Retina (tissue), 1 donor: ENCODE results near the gene MAGEB17.
"Not testable (repeated sequence)": the region's sequence is repeated elsewhere in the genome, so short reads cannot be mapped to it uniquely, and the experiment has no call there.

Source experiments
- DNase-seq: peaks from one replicate; pipeline ENCODE4 v3.0.0-alpha.2; 2016

The MAGEB17 gene

DNA sequence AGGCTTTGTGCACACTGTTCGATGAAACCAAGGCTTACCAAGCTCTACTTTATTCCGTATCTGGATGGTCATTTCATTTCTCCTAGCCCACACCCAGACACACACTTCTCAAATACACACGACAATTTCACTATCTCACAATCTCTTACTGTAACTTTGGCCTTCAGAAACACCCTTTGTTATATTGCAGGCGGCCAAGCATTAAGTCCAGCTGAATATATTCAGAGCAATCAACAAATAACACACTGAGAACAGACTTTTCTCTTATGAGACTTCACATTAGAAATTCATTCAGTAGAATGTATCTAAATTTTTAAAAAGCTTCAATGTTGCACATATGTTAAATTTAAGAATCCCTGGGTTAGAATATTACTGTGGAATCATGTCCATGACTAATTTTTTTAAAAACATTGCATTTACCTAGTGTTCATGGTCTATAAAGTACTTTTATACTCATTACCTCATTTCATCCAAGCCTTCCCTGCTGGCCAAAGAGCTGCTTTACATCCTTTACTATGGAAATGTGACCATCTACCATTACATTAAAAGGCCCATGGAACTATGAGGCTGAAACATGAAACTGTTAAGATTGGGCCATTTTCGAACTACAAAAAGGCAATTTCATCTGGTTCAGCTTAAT, 10.5 kb upstream of the MAGEB17 start:
- no peak for DNase-seq

DNA sequence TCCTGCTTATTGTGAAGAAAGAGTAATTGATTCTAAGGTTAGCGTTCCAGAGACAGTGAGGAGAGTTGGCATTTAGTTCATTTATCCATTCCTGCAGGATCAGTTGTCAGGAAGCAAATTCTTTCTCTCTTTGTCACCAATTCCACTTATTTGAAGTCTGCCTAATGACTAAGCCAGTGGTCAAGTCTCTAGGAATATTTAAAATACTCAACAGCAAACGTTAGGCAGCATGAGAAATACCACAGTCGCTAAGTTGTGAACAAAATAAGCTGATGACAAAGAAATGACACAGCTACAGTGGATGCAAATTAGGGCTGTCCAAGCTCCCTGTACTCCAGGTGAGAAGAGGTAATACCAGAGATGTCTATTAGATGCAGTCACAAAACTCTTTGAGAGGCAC, 6.6 kb upstream of the MAGEB17 start:
- DNase-seq = no peak

DNA sequence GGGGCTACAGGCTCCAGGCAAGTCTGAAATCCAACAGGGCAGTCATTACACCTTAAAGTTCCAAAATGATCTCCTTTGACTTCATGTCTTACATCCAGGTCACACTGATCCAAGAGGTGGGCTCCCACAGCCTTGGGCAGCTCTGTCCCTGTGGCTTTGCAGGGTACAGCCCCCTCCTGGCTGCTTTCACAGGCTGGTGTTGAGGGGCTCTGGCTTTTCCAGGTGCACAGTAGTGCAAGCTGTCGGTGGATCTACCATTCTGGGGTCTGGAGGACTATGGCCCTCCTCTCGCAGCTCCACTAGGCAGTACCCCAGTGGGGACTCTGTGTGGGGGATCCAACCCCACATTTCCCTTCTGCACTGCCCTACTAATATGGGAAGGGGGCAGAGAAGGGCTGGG, 6.1 kb upstream of the MAGEB17 start:
- DNase-seq = not testable (repeated sequence)

DNA sequence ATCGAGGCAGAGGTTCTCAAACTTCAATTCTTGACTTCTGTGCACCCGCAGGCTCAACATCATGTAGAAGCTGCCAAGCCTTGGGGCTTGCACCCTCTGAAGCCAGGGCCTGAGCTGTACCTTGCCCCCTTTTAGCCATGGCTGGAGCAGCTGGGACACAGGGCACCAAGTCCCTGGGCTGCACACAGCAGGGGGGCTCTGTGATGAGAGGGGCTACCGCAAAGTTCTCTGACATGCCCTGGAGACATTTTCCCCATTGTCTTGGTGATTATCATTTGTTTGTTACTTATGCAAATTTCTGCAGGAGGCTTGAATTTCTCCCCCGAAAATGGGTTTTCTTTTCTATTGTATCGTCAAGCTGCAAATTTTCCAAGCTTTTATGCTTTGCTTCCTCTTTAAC, 4.9 kb upstream of the MAGEB17 start:
- DNase-seq = no peak

DNA sequence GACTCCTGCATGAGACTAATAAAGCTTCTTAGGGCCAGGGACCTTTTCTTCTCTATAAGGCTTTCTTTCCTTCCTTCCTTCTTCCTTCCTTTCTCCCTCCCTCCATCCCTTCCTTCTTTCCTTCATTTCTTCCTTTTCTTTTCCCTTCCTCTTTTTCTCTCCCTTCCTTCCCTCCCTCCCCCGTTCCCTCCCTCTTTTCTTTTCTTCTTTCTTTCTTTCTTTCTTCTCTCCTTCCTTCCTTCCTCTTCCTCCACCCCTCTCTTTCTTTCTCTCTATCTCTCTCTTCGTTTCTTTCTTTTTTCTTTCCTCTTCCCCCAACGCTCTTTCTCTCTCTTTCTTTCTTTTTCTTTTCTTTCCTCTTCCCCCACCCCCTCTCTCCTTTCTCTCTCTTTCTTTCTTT, 2.5 kb upstream of the MAGEB17 start:
- no peak for DNase-seq

DNA sequence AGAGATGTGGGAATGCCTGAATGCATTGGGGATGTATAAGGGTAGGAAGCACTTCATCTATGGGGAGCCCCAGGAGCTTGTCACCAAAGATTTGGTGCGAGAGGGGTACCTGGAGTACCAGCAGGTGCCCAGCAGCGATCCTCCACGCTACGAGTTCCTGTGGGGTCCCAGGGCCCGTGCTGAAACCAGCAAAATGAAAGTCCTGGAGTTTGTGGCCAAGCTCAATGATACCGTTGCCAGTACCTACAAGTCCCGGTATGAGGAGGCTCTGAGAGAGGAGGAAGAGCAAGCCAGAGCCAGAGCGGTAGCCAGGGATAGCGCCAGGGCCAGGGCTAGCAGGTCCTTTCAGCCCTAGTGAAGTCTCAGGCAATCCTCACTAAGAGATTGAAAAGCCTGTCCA, 3.8 kb downstream of the MAGEB17 start:
- no peak for DNase-seq

DNA sequence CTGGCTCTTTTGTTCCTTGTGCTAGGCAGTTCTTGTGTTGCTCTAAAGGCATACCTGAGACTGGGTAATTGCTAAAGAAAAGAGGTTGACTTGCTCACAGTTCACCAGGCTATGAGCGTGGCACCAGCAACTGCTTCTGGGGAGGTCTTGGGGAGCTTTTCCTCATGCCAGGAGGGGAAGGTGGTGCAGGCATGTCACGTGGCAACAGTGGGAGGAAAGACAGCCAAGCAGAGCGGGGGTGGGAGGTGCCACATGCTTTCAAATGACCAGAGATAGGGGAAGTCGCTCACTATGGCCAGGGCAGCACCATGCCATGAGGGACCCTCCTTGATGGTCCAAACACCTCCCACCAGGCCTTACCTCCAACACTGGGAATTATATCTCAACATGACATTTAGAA, 4.7 kb downstream of the MAGEB17 start:
- DNase-seq = no peak

DNA sequence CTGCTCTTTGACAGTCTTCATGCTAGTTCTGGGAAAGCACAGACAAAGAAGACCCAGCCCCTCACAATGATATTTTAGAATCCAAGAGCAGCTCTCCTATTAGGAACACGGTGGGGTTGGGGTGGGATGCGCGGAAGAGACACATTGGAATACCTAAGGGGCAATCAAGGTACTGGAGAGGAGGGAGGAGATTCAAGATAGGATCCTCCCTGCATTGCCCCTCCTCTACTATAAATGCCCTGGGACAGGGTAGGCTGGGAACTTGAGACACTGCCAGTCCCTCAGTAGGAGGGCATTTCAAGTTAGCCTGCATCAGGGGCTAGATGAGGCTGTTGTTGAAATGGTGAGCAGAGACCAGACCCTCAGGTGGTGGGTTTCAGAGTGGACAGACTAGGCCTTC, 5.1 kb downstream of the MAGEB17 start:
- DNase-seq = no peak

DNA sequence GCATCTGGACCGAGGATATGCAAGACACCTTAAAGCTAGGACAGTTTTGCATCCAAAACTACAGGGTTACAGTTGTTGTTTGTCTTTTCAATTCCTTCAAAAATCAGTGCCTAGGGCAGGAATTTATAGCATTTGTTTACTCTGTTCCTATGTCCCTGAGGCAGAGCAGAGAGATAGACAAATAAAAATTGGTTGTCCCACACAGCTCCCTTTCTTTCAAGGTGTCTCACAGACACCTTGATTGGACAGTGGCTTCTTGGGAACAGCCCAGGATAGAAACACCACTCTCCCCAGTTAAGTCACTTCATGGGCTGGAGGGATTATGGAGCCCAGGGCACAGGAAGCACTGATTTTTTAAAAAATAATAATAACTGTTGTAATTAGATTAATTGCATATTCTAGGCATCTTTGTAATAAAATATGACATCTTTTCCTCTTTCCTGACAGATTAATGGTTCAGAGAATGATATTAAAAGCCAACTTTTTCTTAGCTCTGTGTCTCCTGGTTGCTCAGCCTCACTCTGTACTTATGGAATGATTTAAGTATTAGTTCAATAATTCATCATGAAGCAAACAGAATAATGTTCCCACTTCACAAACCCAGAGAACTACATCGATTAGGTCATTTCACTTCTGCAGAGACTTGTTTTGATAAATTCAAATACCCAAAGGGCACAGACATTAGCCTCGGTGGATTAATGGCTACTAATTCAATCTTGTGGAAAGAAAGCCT, 8.2 kb downstream of the MAGEB17 start:
- no peak for DNase-seq

DNA sequence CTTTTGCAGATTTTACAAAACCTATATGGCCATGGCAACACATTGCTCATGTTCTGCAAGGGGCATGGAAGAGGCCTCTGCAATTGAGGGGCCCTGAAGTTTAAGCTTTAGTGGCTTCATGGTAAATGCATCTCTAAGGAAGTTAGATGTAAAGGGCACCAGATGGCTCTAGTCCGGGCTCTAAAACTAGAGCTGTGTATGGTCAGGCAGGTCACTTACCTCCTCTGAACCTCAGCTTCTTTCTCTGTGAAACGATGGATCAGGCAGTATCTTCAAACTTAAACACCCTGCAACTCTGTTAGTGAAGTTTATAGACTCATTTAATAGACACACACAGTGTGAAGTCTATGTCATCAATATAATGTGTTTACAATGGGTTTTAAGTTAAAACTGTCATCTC, 10.0 kb downstream of the MAGEB17 start:
- no peak for DNase-seq

DNA sequence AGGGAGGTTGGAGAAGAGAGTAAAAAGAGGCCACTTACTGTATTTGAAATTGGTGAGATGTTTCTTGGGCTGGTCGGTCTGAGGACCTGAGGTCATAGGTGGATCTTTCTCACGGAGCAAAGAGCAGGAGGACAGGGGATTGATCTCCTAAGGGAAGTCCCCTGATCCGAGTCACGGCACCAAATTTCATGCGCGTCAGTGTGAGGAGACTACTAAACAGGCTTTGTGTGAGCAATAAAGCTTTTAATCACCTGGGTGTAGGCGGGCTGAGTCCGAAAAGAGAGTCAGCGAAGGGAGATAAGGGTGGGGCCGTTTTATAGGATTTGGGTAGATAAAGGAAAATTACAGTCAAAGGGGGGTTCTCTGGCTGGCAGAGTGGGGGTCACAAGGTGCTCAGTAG, 16.6 kb downstream of the MAGEB17 start:
- DNase-seq = not testable (repeated sequence)

DNA sequence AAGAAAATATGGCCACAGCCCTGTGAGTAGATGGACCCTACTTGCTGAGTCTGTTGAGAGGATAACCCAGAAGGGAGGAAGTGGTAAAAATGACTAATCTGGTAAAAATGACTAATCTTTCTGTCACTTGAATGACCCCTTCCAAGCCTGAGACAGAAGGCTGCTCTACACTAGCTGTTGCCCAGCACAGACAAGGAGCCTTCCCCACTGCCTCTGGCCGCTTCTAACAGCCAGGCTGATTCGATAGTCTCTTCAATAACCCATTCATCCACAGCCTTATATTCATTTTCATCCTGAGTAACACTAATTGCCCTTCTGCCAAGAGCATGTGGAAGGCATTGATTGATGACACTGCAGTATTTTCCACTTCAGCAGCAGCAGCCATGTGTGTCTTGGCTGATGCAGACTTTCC, 18.4 kb downstream of the MAGEB17 start:
- no peak for DNase-seq

DNA sequence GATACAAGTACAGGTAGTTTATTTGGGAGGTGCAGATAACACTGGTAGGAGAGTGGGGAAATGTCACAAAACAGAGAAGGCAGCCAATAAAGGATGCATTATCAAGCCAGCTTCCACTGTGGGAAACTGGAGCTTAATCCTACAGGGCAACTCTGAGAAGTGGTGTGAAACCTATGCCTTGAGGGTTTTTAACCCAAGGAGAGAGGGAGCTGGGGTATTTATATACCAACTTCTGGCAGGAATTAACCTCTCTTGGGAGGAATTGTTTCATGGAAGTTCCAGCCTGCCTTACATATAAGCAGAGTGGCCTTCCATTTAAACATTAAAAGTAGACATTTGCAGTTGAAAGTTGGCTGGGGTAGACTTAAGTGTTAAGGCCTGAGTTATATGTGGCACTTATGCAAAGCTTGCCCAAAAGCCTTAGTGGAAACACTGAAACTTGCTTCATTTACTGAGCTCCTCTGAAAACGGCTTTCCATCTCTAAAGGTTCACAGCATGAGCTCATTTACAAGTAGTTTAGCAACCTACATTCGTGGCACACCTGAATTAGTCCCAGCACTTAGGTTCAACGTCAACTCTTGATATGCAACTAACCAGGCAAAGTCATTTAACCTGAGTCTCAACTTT, 19.2 kb downstream of the MAGEB17 start:
- DNase-seq = no peak

DNA sequence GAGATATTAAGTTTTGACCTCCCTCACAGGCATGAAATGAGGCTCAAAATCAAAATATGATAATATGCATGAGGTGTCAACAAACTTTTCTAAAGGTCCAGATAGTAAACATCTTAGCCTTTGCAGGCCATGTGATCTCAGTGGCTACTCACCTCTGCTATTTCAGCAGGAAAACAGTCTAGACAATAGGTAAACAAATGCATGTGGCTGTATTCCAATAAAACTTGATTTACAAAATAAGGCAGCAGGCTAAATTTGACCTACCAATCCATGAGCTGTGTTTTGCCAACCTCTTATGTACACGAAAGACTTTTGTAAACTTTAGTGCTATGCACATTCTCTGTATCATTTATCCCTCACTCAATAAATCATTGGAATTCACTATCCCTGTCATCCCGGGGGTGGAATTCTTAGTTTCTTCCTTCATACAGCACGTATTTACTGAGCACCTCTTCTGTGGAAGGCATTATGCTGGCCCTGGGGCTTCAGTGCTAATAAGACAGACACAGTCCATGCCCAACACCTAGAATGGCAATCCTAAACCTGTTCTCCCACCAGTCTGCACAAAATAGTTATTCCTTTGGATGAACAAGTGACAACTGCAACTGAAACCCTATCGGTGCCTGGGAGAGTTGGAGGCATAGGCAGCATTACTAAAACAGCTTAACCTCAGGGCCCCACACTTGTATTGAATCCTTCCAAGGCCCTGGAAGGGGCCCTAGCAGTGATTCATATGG, 19.9 kb downstream of the MAGEB17 start:
- no peak for DNase-seq

DNA sequence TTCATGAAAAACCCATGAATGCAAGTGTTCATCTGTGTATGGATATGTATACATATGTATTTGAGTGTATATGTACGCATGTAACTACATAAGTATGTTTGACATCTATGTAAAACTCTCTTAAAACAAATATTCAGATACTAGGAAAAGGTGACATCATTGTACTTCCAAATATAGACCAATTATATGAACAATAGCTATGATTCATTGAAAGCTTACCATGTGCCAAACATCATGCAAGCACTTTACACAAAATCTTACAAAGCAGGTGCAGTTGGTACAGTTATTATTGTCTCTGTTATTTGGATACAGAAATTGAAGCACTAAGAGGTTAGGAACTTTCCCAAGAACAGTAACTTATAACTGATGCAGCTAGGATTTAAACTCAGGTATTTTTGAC, 21.4 kb downstream of the MAGEB17 start:
- no peak for DNase-seq

DNA sequence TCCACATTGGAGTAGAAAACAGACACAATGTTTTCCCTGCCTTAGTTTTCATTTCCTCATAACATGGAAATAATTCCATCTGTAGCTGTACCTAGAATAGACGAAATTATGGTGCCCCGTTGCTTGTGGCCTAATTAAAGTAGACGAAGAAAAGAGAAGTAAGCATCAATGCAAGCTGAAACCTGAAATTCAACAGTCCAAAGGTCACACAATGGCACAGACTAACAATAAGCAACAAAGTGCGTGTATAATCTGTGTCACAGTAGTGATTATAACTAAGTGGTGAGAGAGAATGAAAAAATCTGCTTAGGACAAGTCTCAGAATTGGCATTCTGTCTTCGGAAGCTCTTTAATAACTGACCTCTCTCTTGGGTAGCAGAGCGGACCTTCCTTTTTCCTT, 24.3 kb downstream of the MAGEB17 start:
- no peak for DNase-seq

DNA sequence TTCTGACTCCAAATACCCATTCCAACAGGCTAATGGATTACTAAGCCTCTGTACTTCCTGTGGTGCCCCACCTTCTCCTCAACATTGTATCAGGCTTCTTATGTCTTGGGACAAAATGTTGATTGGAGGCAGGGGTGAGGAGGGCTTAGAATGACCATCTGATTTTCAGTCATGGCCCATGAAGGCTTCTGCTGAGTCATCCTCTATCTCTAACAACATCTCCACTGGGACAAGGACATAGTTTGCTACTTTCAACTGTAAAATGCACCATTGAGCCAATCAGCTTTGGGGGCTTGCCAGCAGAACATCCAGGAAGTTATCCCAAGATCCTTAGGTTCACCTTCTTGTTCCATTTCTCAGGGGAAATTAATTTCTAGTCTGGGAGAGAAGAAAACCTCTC, 29.5 kb downstream of the MAGEB17 start:
- DNase-seq = no peak

DNA sequence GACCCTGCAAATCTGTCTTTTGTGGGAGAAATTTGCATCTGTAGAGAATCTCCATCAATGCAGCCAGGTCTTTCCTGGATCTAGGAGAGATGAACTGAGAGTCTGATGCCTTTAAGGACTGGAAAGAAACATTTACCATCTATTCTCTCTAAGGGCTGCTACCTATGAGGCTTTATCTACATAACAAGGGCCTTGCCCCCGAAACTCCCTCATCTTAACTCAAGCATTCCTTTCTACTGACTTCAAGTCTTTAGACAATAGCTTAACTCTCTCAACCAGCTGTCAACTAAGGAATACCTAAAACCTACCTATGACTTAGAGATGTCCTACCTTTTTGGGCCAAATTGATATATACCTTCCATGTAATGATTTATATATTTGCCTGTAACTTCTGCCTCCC, 32.1 kb downstream of the MAGEB17 start:
- no peak for DNase-seq

DNA sequence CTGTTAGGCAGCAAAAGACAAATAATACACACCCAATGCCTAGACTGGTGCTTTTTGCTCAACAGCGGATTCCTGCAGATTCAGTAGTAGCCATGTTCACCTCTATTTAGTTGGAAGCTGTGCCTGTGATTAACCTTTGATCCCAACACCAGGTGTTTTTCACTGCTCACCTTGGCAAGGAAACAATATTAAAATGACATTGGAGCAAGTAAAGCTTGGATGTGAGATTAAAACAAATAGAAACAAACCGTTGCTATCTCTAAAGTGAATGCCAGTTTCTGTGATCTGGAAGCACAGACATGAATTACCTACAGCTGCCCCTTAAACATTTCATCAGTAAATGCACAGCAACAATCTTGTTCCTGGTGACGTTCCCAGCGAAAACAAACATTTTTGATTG, 35.7 kb downstream of the MAGEB17 start:
- DNase-seq = no peak

DNA sequence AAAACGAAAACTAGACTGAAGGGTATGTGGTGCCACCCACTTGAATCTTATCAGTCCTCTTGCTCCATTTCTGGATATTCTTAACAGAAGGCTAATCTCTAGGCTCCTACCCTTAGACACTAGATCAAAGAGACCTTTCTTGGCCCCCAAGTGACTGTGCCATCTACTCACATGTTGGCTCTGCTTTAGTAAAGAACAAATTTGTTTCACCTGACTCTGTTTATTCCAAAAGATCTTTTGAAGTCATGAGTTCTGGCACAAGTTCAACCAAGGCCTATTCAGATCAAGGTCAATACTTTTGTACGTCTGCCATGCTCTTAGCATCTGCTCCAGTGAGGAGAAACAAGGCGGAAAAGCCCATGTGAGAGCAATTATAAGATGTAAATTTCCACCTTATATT, 37.3 kb downstream of the MAGEB17 start:
- no peak for DNase-seq

DNA sequence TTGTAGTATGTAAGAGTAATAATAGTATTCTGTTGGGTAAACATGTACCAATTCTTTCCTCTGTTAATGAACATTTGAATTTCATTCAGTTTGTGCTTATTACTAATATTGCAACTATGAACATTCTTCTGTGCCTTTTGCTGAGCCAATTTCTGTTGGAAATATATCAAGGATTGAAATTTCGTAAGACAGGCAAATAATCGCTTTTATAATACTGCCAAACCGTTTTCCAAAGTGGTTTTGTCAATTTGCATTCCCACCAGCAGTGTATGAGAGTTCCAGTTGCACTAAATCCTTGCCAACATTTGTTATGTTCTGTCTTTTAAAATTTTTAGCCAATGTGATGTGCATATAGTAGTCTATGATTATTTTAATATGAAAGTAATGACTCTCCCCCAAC, 38.6 kb downstream of the MAGEB17 start:
- DNase-seq = no peak

DNA sequence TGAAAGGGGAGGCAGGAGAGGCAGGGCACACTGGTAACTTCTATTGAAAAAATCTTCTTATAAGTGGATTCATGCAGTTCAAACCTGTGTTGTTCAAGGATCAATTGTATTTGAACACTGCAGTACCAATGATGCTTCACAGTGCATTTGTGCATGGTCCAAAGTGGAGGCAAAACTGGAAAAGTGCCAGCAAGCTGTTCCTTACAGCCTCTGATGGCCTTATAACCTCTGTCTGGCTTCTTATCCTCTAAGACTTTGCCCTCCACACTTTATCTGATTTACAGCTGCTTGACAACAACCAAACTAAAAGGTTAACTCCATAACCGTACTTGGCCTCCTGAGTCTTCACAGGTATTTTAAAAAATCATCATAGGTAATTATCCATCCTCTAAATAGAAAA, 40.4 kb downstream of the MAGEB17 start:
- DNase-seq = no peak

DNA sequence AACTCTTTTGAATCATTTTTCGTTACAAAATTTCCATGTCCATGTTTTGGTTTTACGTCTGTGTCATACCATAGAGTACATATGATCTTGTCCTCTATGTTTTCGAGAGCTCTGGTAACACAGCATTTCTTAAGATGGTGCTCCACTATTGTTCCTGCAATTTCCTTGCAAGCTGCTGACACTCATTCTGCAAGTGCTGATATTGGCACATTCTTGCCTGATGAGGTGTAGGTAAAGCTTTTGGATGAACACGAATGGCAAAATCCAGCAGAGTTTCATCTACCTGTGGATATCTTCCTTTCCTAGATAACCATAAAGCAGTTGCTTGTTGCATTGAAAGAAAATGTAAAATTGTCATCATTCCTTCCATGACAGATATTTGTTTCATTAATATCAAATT, 41.3 kb downstream of the MAGEB17 start:
- DNase-seq = no peak

DNA sequence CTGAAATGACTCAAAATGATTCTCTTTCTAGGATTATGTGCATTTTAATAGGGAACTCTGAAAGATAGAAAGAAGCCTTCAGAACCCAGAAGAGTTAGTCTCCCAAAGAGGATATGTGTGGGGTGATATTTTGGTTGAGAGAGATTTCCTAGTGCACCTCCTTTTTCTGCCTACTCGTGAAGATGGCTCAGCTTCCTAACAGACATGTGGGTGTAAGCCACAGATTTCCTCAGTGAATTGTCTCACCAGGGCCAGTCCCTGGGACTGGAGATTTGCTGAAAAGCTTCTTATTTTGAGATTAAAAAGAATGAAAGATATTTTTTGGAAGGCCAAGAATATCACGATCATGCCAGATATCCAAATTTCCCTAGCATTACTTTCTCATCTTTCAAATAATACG, 42.8 kb downstream of the MAGEB17 start:
- no peak for DNase-seq
